HG03064 (cell line): ENCODE measurements around the gene CD44.

Source experiments
- ATAC-seq: cut with Tn5 transposase; IDR thresholded peaks from one replicate; pipeline ENCODE4 v1.9.1; 2021; ENCODE audit warnings: low read depth; ENCODE audit not compliant: unreplicated experiment

The CD44 gene

DNA sequence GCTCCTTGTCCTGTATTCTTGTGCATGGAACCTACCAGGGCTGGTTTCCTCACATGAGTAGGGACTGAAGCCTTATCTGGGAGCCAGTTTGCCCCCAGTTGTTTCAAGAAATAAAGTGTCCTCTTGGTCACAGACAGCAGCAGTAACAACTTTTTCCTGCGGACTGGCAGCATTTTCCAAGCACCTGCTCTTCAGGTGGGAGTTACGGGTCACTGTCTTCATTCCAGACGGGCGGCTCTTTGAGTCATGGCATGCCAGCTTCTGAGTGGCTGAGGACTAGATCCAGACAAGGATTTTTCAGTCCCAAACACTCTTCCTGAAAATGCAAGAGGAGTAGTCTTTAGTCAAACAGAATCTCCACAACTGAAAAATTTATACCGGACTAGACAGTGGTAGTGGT is 2.7 kb upstream of the CD44 start:
- ATAC-seq: no peak

DNA sequence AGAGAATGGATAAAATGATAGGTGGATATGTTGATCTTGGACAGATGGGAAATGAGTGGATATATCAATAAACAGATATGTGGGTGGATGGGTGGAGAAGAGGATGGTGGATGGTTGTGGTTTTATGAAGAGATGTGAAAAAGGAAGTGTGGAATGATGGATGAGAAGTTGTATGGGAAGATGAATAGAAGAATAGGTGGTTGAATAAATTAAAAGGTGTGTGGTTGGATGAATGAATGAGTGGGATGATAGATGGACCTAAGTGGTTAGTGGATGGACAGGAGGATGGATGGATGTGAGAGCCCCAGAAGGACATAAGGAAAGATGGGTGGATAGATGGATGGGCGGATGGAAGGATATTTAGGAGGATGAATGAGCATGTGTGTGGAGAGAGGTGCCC is 913 bp upstream of the CD44 start:
- ATAC-seq: no peak

DNA sequence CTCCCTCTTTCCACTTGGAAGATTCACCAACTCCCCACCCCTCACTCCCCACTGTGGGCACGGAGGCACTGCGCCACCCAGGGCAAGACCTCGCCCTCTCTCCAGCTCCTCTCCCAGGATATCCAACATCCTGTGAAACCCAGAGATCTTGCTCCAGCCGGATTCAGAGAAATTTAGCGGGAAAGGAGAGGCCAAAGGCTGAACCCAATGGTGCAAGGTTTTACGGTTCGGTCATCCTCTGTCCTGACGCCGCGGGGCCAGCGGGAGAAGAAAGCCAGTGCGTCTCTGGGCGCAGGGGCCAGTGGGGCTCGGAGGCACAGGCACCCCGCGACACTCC is 397 bp upstream of the CD44 start:
- ATAC-seq: no peak

DNA sequence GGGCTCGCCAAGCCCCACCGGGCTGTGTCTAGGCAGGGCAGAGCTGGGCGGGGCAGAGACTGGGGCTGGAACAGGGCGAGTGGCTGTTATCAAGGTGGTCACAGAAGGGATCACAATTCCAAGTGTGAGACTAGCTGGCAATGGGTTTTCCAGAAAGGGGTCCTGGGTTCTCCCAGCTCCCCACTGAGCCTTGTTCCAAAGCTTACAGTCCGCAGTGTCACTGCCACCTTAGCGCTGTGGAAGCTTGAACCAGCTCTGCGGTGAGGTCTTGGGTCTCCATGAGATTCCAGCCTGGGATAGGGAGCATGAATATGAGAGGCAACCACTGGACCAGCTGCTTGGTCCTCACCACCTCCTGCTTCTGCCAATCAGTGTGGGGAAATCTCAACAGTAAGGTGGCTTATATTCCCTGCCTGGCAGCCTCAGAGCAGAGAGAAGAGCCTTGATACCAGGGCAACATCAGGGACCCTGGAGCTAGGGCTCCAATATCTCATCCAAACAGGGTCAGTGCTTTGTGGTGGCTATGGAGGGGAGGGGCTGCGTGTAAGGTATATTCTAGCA is 831 bp downstream of the CD44 start:
- ATAC-seq: no peak

DNA sequence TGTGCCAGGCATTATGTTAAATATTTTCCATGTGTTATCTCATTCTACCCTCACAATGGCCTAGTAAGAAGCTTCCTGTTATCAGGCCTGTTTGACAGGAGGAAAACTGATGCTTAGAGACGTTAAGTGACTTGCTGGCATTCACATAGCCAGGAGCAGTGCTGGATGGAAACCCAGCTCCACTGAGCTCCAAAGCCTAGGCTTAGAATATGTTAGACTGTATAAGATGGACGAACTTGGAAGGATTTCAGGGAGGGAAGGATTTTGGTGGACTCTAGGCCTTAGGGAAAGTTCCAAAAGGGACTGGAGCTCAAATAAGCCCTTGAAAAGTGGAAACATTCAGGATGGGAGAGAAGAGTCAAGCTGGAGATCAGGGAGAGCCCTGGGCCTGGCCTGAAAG is 2.1 kb downstream of the CD44 start:
- no peak for ATAC-seq

DNA sequence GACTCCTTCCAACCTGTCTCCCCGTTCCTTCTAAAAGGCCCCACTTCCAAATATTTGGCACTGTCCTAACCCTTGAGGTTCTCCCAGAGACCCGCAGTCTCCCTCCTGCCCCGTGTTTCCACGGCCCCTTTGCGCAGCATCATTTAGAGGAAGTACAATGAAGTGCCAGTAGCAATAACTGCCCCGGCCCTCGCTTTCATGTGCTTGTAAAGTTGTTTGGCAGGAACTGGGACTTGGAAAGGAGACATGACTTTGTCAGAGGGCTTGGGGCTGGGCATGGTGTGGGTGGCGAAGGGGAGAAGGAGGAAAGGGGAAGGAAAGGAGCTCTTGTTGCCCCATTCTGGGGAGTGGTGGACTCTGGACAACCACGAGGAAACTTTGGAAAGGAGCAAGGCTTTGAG is 2.6 kb downstream of the CD44 start:
- ATAC-seq: no peak

DNA sequence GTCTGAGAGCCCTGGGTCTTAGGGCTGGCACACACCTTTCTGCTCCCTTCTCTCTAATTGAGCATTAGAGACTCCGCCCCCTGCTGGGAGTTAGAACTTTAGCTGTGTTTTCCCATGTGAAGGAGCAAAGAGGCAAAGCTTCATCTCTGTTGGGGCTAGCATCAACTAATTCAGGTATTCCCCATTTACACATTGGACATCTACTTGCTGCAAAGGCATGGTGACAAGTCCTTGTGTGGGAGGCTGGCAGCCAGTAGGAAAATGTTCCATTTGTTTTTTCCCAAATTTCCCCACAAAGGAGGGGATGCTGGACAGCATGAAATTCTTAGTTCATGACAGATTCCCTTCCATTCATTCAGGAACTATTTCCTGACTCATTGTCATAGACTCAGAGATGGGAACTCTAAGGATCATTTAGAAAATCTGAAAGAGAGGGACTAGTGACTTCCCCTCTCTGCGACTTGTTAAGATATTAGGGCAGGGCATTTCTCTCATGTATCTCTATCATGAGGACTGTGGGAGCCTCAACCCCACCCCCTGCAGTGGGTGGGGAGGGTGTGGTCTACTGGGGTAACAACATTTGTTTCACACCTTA is 3.6 kb downstream of the CD44 start:
- ATAC-seq: no peak

DNA sequence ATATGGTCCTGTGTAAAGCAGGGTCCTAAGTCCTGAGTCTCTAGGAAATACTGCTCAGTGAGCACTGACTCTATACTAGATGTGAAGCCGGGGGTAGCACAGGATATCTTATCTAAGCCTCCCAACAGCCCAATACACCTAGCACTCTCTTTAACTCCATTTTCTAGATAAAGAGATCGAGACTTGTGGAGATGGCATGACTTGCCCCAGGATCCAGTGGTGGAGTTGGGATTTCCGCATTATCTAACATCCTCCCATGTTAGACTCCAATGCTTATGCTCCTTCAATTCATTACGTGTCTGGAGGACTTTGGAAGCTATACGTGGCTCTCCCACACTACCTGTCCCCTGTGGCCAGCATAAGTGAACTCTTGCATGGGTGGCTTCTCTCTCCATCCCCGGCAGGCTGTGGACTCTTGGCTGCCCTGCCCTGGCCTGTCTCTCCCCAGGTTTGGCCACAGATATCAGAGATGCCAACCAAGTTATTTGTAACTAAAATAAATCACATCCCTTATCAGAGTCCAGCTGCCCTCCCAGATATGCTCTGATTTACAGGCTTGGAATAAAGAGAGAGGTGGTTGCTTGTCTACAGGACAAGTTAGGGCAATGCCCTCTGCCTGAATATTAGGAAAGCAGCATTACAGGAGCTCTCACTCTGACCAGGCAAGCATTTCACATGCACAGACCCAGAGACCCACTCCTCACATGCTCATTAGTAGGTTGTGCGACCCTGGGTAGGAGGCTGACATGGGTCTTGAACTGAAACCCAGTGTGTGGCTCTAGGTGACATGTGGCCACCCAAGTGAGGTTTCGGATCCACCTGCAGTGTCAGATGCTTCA is 4.5 kb downstream of the CD44 start:
- no peak for ATAC-seq

DNA sequence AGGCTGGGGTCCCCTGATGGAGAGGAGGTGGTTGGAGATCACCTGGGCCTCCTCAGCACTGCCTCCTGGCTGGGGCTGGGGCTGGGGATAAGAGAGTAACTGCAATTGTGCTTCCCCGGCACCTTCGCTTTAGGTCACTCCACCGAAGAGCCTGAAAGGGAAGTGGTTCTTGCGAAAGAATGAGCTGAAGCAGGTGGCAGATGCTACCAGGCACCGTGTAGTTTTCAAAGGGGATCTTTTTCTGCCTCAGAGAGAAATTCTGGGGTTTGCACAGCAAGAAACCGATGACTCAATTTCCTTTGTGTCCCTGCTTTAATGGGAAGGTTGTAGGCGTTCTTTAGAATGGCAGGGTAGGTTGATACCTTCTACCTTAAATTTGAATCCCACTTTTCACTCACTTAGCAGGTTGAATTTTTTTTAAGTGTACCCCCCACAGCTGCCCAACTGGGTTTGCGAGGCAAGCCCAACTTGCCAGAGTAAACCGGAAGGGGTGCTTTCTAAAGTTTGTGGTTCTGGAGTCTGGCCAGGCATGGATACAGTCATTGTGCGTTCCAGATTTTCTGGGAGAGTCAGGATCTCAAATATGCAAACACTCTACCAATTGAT is 5.3 kb downstream of the CD44 start:
- peak; percentile 41 for ATAC-seq

DNA sequence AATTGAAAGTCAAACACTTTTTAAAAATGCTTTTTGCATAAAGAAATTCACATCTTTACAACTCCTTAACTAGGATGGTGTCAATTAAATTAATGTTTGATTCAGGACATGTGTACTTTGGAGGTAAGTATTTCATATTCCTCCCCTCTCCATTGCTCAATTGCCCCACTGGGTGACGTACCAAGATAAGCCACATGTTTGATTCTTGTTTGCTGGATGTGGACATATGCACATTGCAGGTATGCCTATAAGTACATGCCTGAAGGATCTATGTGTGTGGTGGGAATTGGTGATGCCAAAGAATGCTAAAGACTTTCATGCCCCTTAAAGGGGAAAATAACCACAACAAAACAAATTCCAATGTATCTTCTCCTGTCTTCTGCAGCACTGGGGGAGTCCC is 5.8 kb downstream of the CD44 start:
- no peak for ATAC-seq

DNA sequence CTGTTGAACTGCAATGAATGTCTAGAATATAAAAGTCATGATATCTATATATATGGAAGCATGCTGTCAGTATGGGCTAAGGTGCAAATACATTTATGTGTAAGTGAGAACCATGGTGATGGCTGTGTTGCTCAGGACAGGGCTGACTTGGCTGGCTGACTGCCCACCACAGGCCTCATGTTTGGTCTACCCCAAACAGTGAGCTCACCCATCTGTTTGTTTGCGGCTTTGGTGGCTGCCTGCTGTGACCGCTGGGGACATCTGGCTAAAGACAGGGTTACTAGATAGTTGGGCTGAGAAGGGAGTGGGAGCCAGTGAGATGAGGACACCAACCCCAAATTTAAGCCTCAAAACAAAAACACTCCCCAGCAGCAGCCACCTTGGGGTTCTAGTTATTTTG is 6.3 kb downstream of the CD44 start:
- peak; percentile 54 for ATAC-seq

DNA sequence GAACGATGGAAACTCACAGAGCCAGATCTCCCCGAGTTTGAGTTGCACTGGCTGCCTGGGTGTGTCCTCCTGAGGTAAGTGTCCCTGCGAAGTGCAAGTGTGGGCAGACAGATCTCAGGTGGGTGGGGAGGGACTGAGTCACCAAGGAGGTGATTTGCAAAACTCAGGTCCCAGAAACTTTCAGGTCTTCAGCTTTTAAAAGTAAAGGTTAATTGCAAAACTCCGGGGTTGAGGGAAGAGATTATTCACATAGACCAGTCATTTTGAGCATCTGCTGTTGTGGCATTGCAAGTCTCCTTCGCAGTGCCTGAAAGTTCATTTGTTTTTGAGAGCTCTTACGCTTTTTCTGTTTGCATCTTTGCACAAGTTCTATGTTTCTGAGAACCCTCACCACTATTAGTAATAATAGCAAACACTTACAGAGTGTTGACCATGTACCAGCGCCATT is 7.1 kb downstream of the CD44 start:
- peak; percentile 42 for ATAC-seq

DNA sequence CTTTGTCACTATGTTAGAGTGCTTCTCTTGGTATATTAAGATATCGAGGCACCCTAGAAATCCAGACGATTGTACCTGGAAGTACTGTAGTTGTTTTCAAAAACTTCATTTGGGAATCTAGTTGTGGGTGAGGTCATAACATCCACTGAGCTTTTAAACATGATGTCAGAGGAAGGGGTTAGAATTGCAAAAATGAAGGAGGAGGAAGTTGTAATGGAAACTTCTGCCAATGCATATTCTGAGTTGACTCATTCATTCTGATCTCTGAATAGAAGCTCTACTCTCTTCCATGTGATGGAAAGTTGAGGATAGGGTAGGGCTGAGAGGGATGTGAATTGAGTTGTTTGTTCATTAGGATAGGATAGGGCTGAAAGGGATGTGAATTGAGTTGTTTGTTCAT is 7.7 kb downstream of the CD44 start:
- ATAC-seq: no peak

DNA sequence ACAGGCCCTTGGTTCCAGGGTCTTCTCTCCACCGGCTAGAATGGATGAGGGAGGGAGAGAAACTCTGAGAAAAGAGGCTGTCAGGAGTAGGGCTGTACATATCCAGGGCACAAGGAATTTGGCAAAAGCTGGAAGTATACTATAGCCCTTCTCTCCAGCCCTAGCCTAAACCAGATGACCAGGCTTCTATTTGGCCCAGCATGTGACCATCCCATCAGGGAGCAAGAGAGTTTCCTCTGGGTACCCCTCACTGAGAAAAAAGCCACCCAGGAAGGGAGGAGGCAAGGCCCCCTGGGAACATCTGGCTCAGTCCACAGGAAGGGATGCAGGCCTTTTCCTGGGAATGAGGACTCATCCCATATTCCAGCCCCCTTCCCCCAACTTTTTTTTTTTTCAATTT is 8.3 kb downstream of the CD44 start:
- ATAC-seq: no peak

DNA sequence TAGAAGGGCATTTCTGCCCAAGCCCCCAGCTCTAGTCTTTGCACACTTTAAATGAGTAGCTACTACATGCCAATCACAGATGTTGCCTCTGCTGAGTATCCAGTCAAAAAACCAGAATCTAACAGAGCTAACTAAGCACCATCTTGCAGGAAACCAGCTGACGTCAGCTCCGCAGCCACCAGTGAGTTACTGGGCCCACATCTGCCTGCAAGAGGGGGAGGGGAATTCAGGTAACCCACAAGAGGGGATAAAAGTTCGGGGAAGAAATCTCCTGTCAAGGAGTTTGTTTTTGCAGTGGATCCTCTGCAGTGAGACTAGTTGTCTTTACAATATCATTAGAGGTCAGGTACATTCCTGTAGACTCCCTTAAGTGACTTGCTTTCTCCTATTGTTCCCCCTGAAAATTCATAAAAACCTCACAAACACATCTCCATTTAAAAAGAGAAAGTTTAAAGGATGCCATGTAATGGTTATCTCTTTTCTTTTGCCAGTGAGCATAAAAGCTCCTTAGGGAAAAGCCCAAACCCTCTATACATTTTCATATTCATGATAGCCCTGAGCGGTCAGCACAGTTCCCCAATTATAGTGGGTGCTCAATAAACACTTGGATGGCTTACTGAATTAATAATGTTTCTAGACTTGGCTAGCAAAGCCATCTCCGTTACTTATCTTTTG is 9.3 kb downstream of the CD44 start:
- no peak for ATAC-seq

DNA sequence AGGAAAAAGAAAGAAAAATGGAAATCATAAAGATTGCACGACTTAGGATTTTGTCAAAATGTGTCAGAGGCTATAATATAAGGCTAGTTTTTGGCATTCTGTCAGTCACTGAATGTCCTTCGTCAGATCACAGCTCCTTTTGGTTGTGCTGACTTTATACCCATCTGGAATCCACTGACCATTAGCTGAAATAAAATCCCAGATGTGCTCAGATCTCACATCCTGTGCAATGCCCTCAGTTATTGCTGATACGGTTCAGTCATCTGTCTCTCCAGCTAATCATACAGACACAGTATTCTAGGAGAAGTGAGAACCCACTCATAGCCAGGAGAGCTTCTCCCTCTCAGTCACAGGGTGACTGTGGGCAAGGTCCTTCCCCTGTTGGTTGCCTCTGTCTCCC is 11.5 kb downstream of the CD44 start:
- ATAC-seq: no peak

DNA sequence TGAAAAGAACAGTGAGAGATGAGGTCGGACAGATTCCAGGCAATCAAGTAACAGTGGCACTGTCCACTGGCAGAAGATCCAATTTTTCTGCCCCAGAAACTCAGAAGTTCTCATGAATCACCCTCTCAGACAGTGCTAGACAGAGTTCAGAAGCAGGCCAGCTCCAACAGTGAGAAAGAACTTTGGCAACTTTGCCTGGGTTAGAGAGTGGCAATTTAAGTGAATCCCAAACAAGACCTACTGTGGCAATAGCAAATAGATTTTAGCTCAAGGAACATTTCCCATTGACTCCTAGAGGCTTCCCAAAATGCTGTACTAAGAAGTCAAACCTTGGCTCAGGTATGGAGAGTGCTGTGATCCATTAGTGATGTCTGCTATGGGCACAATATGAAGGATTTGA is 12.3 kb downstream of the CD44 start:
- no peak for ATAC-seq

DNA sequence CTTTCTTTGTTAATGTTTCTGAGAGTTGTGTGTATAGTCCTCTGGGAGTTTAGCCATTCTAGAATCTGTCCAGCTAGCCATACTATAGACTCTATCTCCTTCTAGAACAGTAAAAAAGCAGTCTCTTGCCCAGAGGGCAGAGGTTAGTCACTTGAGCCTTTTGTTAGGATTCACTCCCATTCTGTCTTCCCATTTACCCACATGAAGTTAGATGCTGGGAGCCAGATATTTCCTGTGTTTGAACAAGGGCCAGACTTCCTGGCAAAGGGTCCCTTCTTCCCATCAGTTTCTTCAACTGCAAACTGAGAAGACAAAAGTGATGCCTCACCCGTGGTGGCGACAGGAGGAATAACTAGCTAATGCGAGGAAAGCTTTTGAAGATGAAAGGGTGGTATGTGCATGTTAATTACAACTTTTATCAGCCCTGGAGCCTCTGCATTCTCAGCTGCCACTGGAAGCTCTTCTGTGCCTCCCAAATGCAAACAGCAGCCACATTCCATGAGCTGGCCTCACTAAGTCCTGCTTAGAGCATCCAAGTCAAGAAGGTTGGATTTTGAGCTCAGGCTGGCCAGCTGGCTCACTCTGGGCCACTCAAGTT is 12.8 kb downstream of the CD44 start:
- no peak for ATAC-seq

DNA sequence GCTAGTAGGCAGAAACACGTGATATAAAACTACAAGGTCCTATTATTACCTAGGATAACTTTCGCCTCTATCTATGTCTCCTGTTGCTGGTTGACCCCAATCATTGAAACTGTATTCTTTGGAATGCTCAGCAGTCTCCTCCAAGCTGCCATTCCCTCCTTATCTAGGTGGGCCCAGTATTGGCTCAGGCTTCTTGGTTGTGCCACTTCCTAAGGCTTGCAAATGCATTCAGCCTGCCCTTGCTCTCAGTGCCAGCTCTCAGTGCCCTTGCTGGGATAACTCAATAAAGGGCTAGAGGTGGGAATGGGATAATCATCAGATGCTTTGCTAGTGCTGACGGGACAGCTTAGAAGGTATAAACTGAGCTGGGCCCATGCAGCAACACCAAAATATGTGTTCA is 13.6 kb downstream of the CD44 start:
- no peak for ATAC-seq

DNA sequence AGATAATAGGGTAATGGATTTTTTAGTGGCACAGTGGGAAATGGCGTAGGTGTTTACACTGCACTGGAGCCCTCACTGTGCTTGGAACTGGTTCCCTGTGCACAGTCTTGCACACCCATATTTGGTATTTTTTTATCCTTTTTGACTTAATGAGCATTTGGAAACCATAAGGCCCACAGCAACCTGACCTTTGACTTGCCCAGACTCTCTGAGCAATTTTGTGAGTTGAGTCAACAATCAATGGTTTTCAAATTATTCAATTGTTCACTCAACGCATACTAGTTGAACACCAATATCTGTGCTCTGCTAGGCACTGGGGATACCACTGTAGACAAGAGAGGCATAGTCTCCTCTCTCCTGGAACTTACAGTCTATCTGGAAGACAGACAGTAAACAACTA is 14.3 kb downstream of the CD44 start:
- ATAC-seq: no peak

DNA sequence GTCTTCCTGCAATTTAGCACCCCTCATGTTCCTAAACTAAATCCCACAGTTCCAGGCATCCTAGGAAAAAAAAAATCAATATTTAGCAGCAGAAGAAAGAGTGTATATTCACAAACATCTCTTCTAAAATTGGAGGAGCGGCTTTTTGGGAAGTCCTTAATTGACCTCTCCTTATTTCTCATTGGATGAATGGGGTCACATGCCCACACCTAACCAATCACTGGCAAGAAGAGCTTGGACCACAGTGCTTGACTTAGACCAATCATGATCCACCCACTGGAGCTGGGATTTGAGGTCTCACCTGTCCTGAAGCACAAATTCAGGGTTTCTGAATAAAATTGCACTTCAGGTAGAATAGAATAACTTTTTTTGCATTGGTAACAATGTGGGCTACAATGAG is 16.0 kb downstream of the CD44 start:
- ATAC-seq: no peak
